Measurements from ENCODE around the gene PRM3. TPM values are rescaled to one million over a fixed set of nuclear protein-coding genes. Genes with fewer than 3 reads are reported as not detected.

The PRM3 gene
- total and polyA plus RNA-seq, 12 donors: not detected

GRCh38 chr16:11232852-11233726, 40.3 kb downstream of the PRM3 start:
- no peak for TF ChIP-seq CTCF (IDR thresholded peaks at IDR 0.05)
- Histone ChIP-seq H3K27ac (peak overlapping the region in 1 of 10 donors; percentile 89), H3K27me3 (peaks cover 0 to 9% (median 0%) of the 10 kb centered on the region in 7 donors), H3K36me3 (no peaks in the 10 kb centered on the region), H3K4me3 (peak overlapping the region in 2 of 10 donors; percentile 1 to 32), H3K9me3 (no peaks in the 10 kb centered on the region), H3K4me1 (peaks cover 0 to 56% (median 9%) of the 10 kb centered on the region in 9 donors)
- DNase-seq (peak; percentile 24 to 48), ATAC-seq (peak; percentile 50 to 82 (median 64))
- intact Hi-C loops (cut with DNase I): loop anchor here in 2 of 10 donors (5.0 to 10.0 kb wide), 2 partner anchors 51 to 58 kb away; no protein-coding TSS in a partner anchor
- WGBS, 2 donors: 30 to 32% methylated on average over 35 of the region's 35 CpGs

DNA sequence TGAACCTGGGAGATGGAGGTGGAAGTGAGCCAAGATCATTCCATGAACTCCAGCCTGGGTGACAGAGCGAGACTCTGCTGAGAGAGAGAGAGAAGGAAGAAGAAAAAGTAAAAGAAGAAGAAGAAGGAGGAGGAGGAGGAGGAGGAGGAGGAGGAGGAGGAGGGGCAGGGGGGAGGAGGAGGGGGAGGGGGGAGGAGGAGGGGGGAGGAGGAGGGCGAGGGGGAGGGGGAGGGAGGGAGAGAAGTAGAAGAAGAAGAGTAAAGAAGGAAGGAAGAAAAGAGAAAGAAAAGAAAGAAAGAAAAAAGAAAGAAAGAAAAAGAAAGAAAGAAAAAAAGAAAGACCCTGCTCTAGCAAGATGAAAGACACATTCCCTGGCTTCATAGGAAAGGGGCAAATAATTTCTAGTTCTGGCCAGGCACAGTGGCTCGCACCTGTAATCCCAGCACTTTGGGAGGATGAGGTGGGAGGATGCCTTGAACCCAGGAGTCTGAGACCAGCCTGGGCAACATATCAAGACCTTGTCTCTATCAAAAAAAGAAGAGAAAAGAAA, 41.1 kb downstream of the PRM3 start:
- Histone ChIP-seq H3K27me3 (peaks cover 0 to 9% (median 0%) of the 10 kb centered on the region in 7 donors), H3K4me3 (no peak overlapping the region), H3K27ac (peak overlapping the region in 1 of 10 donors; percentile 89), H3K9me3 (no peaks in the 10 kb centered on the region), H3K36me3 (no peaks in the 10 kb centered on the region), H3K4me1 (peaks cover 0 to 56% (median 9%) of the 10 kb centered on the region in 9 donors)
- DNase-seq: no peak
- intact Hi-C loops (cut with DNase I): loop anchor here in 2 of 10 donors (5.0 to 10.0 kb wide), 2 partner anchors 50 to 58 kb away; no protein-coding TSS in a partner anchor
- 89 to 97% methylated on average over 2 to 3 of the region's 3 CpGs for WGBS, 2 donors
- no peak for TF ChIP-seq CTCF (IDR thresholded peaks at IDR 0.05)
- no peak for ATAC-seq

- DNase-seq (no peak), ATAC-seq (no peak)
- no peaks in the 10 kb centered on the region for H3K36me3 ChIP-seq
- peak overlapping the region in 1 of 10 donors; percentile 58 for H3K27ac ChIP-seq
- 69 to 75% methylated on average over 10 of the region's 10 CpGs for WGBS, 2 donors
- intact Hi-C loops (cut with DNase I): loop anchor here in 2 of 10 donors (5.0 to 10.0 kb wide), 2 partner anchors 49 to 57 kb away; no protein-coding TSS in a partner anchor
- no peak overlapping the region for H3K4me3 ChIP-seq
- TF ChIP-seq CTCF (IDR thresholded peaks at IDR 0.05): no peak
- H3K4me1 ChIP-seq: peaks cover 0 to 50% (median 9%) of the 10 kb centered on the region in 9 donors
- peaks cover 0 to 9% (median 0%) of the 10 kb centered on the region in 7 donors for H3K27me3 ChIP-seq
- no peaks in the 10 kb centered on the region for H3K9me3 ChIP-seq
Observed at GRCh38 chr16:11231367-11231970, 42.0 kb downstream of the PRM3 start.

GRCh38 chr16:11229906-11230305, 43.5 kb downstream of the PRM3 start:
- intact Hi-C loops (cut with DNase I): loop anchor here in 2 of 10 donors (5.0 to 10.0 kb wide), 2 partner anchors 48 to 55 kb away; no protein-coding TSS in a partner anchor
- H3K4me3 ChIP-seq: no peak overlapping the region
- H3K27ac ChIP-seq: no peak overlapping the region
- ATAC-seq (no peak), DNase-seq (no peak)
- WGBS, 2 donors: 70 to 77% methylated on average over 4 of the region's 4 CpGs
- no peaks in the 10 kb centered on the region for H3K36me3 ChIP-seq
- no peak for TF ChIP-seq CTCF (IDR thresholded peaks at IDR 0.05)
- peaks cover 0 to 49% (median 9%) of the 10 kb centered on the region in 9 donors for H3K4me1 ChIP-seq
- peaks cover 0 to 9% (median 0%) of the 10 kb centered on the region in 7 donors for H3K27me3 ChIP-seq
- no peaks in the 10 kb centered on the region for H3K9me3 ChIP-seq

Measured in heart right ventricle (tissue), 16 donors.